GM18519 (cell line): Measurements from ENCODE around the gene PNKD.

Source experiments
- ATAC-seq: cut with Tn5 transposase; IDR thresholded peaks from one replicate; pipeline ENCODE4 v1.9.1; 2021; ENCODE audit warnings: mild to moderate bottlenecking, moderate library complexity; ENCODE audit not compliant: unreplicated experiment, low FRiP score

The PNKD gene

DNA sequence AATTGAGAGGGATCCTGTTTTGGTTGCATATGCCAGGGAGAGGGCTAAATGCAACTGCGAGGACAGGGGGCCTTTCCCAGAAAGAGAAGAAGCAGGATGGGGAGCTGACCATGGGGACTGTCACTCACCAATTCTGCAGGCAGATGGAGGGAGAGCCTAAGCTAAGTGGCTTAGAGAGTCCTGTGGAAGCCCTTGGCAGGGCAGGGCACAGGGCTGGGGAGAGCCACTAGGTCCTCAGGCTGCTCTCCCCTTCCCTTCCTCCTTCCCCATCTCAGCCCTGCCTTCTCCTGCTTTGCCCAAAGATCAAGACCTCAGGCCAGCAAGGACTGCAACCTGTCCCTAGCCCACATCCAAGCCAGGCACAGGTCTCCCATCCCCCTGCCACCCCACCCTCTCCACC lies 62.0 kb downstream of the PNKD start:
- no peak for ATAC-seq

DNA sequence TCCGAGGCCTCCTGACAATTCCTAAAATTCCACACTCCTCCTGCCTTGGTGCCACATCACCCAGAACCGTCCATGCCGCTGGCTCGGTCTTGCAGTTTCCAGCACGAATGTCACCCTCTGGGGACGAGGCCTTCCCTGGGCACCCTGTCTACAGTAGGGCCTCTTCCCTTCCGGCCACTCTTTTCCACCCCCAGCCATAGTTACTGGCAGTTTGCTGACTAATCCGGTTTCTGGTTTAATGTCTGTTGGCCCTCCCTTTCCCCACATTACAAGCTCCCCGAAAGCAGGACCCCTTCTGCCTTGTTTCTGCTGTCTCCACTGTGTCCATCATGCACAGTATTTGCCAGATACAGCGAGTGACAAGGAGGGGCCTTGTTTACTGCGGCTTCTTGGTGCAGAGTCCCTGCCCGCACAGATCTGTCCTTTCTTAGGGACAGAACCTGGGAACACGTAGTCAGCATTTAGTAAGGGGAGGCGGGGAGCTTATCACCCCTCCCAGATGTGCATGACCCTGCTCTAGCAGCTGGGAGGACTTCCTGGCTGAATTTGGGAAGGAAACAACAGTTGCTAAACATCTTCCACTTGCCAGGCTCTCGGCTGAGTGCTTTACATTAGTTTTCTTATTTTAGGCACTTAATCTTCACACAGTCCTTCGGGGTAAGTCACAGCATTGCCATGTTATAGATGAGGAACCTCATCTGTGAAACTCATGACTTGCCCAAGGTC lies 62.8 kb downstream of the PNKD start:
- ATAC-seq = no peak

DNA sequence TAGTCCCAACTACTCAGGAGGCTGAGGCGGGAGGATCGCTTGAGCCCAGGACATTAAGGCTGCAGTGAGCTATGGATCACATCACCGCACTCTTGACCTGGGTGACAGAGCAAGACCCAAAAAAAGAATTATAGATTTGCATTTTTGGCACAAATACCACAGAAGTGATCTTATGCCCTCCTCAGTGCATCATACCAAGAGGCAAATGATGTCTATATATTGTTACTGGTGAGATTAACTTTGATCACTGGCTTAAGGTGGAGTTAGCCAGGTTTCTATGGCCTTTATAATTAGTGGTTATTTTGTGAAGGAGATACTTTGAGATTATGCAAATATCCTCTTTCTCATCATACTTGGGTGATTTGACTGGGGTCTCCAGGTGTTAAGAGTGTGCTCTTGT lies 64.2 kb downstream of the PNKD start:
- no peak for ATAC-seq

DNA sequence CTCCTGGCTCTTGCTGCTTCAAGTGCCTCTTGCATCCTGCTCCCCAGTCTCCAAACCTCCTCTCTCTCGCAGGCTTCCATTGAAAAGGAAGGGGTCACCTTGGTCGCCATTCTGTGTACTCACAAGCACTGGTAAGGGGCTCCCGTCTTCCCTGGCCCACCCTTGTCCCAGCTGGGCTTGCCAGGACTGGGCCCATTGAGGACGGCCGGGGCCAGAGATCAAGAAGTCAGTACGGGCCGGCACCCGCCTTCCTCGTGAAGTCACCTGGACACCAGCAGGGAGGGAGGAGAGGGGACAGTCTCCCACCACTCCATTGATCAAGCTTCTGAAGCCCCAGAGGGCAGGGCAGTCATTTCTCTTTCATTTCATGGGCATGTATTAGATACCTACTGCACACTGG lies 70.3 kb downstream of the PNKD start:
- ATAC-seq = no peak

DNA sequence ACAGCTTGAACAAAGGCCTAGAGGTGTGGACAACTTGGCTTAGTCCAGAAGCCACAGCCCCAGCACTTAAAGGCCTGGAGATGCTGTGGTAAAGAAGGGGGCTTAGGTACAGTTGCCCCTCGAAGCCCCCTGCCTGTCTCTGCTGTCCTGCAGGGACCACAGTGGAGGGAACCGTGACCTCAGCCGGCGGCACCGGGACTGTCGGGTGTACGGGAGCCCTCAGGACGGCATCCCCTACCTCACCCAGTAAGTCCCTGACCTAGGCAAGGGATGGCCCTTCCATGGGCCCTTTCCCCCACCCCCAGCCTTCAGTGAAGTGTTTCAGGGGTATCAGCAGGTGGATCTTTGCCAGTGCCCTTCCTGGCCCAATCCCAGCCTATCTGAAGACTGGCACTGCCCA lies 71.1 kb downstream of the PNKD start:
- no peak for ATAC-seq

GRCh38 chr2:218342837-218343236 lies 72.5 kb downstream of the PNKD start:
- ATAC-seq = no peak

- ATAC-seq = no peak
These were observed 73.3 kb downstream of the PNKD start for GRCh38 chr2:218343591-218343990.

DNA sequence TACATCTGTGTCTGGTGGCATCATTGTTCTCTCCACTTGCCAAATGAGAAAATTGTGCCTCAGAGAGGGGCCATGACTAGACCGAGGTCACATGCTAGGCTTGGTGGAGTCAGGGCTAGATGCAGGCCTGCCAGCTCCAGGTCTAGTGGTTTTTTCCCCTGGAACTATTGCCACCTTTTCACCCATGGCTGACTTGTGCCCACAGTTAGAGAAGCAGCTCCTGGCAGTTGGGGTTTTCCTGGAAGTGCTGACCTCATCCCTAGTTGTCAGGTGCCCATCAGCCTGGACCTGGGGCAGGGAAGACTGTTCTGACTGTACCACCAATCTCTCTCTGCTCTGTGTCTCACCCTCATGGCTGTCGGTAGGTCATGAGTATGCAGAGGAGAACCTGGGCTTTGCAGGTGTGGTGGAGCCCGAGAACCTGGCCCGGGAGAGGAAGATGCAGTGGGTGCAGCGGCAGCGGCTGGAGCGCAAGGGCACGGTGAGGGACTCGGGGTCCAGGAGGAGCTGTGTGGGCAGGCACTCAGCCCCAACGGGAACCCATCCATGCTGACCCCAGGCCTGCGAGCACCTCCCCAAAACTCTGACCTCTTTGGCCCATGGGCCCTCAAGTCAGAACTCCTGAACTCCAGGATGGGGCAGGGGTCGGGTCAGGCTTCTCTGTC lies 73.9 kb downstream of the PNKD start:
- ATAC-seq = no peak

GRCh38 chr2:218344755-218345417 lies 74.6 kb downstream of the PNKD start:
- ATAC-seq = no peak

GRCh38 chr2:218345491-218346236 lies 75.3 kb downstream of the PNKD start:
- ATAC-seq = no peak

DNA sequence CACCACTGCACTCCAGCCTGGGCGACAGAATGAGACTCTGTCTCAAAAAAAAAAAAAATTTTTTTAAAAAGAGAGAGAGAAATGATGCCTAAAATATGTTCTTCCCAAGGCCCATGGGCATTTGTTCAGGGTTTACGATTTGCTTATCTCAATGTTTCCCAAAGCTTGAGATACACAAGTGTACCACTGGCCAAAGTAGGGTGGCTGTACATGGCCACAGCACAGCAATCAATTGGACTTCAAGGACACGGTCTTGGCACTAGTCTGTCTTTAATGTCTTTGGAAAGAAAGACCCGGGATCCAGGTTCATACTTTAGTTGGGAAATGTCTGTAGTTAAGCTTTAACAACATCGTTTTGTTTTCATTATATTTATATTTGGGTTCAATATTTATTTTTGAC lies 76.9 kb downstream of the PNKD start:
- ATAC-seq = no peak

DNA sequence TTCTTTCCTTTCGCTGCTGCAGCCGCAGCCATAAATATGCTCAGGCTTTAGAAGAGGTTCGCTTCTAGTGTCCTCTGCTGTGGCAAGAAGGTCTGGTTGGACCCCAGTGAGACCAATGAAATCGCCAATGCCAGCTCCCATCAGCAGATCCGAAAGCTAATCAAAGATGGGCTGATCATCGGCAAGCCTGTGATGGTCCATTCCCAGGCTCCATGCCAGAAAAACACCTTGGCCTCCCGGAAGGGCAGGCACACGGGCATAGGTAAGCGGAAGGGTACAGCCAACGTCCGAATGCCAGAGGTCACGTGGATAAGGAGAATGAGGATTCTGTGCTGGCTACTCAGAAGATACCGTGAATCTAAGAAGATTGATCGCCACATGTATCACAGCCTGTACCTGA lies 83.7 kb downstream of the PNKD start:
- no peak for ATAC-seq

GRCh38 chr2:218354850-218355443 lies 84.6 kb downstream of the PNKD start:
- no peak for ATAC-seq

DNA sequence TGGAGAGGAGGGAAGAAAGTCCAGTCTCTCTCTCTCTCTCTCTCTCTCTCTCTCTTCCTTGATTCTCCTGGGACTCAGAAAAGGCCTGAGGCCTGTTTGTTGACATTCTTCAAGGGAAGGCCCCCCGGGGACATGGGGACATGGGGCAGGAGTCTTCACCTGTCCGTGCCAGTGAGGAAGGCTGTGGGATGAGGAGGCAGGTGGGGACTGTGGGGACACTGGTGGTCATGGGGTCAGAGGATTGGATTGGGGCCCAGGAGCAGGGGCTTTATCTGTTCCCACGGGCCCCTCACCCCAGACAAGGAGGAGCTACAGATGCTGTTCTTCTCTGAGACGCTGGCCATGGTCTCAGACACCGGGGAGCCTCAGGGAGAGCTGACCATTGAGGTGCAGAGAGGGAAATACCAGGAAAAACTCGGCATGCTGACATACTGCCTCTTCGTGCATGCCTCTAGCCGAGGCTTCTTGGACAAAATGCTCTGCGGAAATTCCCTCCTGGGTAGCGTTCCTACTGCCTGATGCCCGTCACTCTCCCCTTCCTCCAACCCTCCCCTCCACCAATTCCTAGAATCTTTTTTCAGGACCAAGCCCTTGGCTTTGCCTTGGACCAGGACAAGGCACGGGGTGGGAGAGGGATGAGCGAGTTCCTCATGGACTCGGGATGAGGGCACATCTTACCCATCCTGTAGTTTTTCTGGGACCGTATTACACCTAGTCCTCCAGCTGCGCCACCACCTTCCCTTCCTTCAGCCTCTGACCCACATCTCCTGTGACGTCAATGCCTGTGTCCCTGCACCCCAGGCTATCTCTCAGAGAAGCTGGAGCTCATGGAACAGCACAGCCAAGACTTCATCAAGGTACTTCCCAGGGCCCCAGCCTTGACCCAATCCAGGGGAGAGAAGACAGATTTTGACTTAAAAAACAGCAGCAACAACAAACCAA lies 87.2 kb downstream of the PNKD start:
- no peak for ATAC-seq

DNA sequence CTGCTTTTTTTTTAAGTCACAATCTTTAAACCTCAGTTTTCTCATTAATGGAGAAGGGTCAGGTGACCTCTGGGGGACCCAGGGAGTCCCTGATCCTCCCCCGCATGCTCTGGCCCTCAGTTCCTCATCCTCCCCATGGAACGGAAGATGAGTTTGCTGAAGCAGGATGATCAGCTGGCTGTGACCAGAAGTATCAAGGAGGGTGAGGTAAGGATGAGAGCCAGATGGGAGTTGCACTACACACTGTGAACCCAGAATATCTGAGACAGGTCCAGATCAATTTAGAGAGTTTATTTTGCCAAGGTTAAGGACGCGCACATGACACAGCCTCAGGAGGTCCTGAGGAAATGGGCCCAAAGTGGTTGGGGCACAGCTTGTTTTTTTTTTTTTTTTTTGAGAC lies 90.1 kb downstream of the PNKD start:
- no peak for ATAC-seq

GRCh38 chr2:218362606-218363005 lies 92.3 kb downstream of the PNKD start:
- no peak for ATAC-seq

- no peak for ATAC-seq
These were observed 93.4 kb downstream of the PNKD start for GRCh38 chr2:218363736-218364135.

DNA sequence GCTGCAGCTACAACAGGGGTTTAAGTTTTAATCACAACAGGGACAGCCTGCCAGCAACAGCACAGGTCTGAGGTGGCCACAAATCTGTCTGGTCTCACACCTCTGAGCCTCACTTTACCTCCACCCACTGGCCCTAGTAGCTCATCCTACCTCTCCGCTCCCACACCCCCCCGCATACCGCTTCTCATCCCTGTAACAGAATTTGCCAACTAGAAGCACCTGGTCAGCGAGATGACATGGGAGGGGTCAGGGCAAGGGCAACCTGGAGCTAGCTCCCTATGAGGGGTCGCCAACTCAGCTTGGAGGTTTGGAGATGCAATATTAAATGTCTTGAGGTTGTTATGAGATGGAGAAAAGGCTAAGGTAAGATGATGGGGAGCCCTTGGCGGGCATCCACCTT lies 93.9 kb downstream of the PNKD start:
- no peak for ATAC-seq

DNA sequence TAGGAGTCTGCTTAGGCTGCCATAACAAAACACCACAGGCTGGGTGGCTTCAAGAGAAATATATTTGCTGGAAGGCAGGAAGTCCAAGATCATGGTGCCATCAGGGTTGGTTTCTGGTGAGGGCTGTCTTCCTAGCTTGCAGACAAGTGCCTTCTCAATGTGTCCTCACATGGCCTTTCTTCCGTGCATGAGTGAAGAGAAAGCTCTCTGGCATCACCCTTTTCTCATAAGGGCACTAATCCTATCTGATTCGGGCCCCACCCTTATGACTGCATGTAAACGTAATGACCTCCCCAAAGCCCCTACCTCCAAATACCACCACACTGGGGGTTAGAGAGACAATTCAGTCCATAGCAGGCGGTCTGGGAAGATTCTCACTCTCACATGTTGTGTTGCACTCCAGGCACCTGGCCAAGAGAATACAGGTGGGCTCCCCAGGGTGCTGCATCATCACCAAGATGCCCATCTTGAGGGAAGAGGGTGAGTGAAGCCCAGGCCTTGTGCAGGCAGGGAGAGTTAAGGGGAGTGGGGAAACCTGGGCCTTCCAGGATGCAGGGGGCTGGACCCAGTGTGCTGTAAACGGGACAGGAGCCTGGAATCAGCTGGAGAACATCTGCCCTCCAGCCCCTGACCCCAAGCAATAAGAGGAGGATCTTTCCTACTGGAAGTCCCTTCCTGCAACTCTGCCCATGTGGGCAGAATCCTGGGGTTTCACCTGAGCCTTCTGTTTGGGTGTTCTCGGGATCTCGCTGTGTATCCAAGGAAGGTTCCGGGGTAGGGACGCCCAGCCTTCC lies 96.5 kb downstream of the PNKD start:
- ATAC-seq = no peak
